ENCODE measurements around the gene STK39. TPM values are rescaled to one million over a fixed set of nuclear protein-coding genes. Genes with fewer than 3 reads are reported as not detected.
"Not testable (repeated sequence)": the region's sequence is repeated elsewhere in the genome, so short reads cannot be mapped to it uniquely, and the experiment has no call there.

The STK39 gene
- total and polyA plus RNA-seq, 2 experiments from 2014 or later = 32.7 to 51.7 TPM

GRCh38 chr2:168084288-168084687 is 163.1 kb downstream of the STK39 start:
- Histone ChIP-seq H3K9me3 (ENCODE audit: low read depth) (no peaks in the 10 kb centered on the region), H3K27me3 (no peaks in the 10 kb centered on the region), H3K36me3 (no peaks in the 10 kb centered on the region), H3K4me1 (ENCODE audit: low read depth) (no peaks in the 10 kb centered on the region), H3K27ac (no peak overlapping the region), H3K4me3 (no peak overlapping the region)
- TF ChIP-seq, protein P1, sequence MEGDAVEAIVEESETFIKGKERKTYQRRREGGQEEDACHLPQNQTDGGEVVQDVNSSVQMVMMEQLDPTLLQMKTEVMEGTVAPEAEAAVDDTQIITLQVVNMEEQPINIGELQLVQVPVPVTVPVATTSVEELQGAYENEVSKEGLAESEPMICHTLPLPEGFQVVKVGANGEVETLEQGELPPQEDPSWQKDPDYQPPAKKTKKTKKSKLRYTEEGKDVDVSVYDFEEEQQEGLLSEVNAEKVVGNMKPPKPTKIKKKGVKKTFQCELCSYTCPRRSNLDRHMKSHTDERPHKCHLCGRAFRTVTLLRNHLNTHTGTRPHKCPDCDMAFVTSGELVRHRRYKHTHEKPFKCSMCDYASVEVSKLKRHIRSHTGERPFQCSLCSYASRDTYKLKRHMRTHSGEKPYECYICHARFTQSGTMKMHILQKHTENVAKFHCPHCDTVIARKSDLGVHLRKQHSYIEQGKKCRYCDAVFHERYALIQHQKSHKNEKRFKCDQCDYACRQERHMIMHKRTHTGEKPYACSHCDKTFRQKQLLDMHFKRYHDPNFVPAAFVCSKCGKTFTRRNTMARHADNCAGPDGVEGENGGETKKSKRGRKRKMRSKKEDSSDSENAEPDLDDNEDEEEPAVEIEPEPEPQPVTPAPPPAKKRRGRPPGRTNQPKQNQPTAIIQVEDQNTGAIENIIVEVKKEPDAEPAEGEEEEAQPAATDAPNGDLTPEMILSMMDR (IDR thresholded peaks at IDR 0.05; ENCODE audit: low read depth, low read length) = no peak
- DNase-seq (ENCODE audit: low read depth in 1 of 2, low spot score in 1 of 2) = peak in 1 of 2 donors; percentile 17

GRCh38 chr2:168081452-168081851 is 165.9 kb downstream of the STK39 start:
- not testable (repeated sequence) for H3K27ac ChIP-seq; H3K4me3 ChIP-seq; DNase-seq (ENCODE audit: low read depth in 1 of 2, low spot score in 1 of 2); H3K9me3 ChIP-seq (ENCODE audit: low read depth); H3K4me1 ChIP-seq (ENCODE audit: low read depth); H3K36me3 ChIP-seq; H3K27me3 ChIP-seq

GRCh38 chr2:168079236-168079635 is 168.2 kb downstream of the STK39 start:
- no peak for DNase-seq (ENCODE audit: low read depth in 1 of 2, low spot score in 1 of 2)
- Histone ChIP-seq H3K4me3 (no peak overlapping the region), H3K27ac (no peak overlapping the region), H3K9me3 (ENCODE audit: low read depth) (no peaks in the 10 kb centered on the region), H3K4me1 (ENCODE audit: low read depth) (no peaks in the 10 kb centered on the region), H3K27me3 (no peaks in the 10 kb centered on the region), H3K36me3 (peaks cover 6% of the 10 kb centered on the region)
- TF ChIP-seq, protein P1 (IDR thresholded peaks at IDR 0.05; ENCODE audit: low read depth, low read length) = no peak

DNA sequence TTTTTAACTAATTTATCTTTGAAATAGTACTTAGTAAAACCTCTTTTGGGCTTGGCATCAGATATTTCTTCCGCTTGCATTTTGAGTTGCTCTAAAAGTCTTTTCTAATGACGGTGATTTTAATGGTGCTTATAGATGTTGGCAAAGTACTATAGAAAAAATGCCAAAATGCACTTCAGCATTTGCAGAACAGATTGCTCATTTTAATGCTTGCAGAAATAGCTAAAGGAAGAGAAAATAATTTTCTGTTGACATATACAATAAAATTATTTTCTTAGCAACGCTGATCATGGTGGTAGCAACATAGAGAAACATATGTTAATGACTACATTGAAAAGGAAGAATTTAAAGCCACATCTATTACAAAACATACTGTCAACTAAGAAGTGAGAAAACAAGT is 170.7 kb downstream of the STK39 start:
- no peak for DNase-seq (ENCODE audit: low read depth in 1 of 2, low spot score in 1 of 2)
- H3K4me3 ChIP-seq = no peak overlapping the region
- H3K36me3 ChIP-seq = peaks cover 9% of the 10 kb centered on the region
- H3K27me3 ChIP-seq = no peaks in the 10 kb centered on the region
- no peaks in the 10 kb centered on the region for H3K9me3 ChIP-seq (ENCODE audit: low read depth)
- TF ChIP-seq, protein P1 (IDR thresholded peaks at IDR 0.05; ENCODE audit: low read depth, low read length) = no peak
- H3K4me1 ChIP-seq (ENCODE audit: low read depth) = no peaks in the 10 kb centered on the region
- H3K27ac ChIP-seq = no peak overlapping the region

DNA sequence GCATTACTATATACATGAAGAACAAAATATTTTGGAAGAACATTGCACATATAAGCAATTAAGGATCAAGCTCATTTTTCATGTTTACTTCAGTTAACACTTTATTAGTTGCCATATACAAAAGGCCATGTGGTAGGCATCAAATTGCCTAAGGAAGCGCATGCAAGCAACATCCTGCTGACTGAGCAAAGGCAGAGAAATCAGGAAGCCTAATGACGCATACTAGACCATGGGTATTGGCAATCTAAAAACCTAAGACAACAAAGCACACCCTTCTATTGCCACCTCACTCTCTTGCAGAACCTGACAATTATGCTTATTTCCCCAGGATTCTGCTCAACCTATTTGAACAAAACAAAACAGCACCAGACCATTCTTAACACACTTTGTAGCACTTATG is 171.9 kb downstream of the STK39 start:
- no peaks in the 10 kb centered on the region for H3K4me1 ChIP-seq (ENCODE audit: low read depth)
- no peak for DNase-seq (ENCODE audit: low read depth in 1 of 2, low spot score in 1 of 2)
- H3K27ac ChIP-seq = no peak overlapping the region
- peaks cover 9% of the 10 kb centered on the region for H3K36me3 ChIP-seq
- no peaks in the 10 kb centered on the region for H3K9me3 ChIP-seq (ENCODE audit: low read depth)
- H3K4me3 ChIP-seq = no peak overlapping the region
- no peaks in the 10 kb centered on the region for H3K27me3 ChIP-seq
- TF ChIP-seq, protein P1 (IDR thresholded peaks at IDR 0.05; ENCODE audit: low read depth, low read length) = no peak

DNA sequence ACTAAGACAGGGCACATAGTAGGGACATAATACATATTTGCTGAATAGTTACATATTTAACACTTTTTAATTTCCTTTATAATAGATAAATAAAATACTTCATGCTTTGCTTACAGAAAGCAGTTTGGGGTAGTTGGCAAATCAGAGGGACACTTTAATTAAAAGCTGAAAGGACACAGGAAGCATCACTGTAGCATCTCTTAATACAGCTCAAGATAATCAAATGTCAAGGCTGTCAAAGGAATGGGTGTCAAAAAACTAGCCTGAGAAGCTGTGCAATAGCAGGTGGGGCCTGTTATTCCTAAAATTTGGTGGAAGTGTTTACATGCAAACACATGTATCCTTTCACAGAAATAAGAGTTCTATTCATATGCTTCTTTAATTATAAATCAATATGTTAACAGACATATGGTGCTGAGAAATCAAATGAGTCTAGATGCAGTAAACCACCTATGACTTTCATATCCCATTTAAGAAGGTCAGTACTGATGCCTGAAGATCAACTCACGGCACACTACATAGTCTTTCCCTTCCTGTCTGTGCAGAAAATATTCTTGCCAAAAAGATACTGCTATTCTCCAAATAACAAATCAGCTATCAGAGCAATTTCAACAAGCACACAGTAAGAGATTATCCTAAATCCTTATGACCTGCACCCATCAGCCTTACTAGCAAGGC is 174.6 kb downstream of the STK39 start:
- Histone ChIP-seq H3K9me3 (ENCODE audit: low read depth) (no peaks in the 10 kb centered on the region), H3K36me3 (peaks cover 9% of the 10 kb centered on the region), H3K27ac (no peak overlapping the region), H3K4me1 (ENCODE audit: low read depth) (no peaks in the 10 kb centered on the region), H3K4me3 (no peak overlapping the region), H3K27me3 (no peaks in the 10 kb centered on the region)
- TF ChIP-seq, protein P1 (IDR thresholded peaks at IDR 0.05; ENCODE audit: low read depth, low read length) = no peak
- no peak for DNase-seq (ENCODE audit: low read depth in 1 of 2, low spot score in 1 of 2)

Measured in cardiac muscle cell (in vitro differentiated cells and primary cell).